ENCODE measurements around the gene CCL5.
A peak's percentile ranks its signal among the peaks of the same experiment; 100 is the strongest.
"Not testable (repeated sequence)": the region's sequence is repeated elsewhere in the genome, so short reads cannot be mapped to it uniquely, and the experiment has no call there.

Gene CCL5

DNA sequence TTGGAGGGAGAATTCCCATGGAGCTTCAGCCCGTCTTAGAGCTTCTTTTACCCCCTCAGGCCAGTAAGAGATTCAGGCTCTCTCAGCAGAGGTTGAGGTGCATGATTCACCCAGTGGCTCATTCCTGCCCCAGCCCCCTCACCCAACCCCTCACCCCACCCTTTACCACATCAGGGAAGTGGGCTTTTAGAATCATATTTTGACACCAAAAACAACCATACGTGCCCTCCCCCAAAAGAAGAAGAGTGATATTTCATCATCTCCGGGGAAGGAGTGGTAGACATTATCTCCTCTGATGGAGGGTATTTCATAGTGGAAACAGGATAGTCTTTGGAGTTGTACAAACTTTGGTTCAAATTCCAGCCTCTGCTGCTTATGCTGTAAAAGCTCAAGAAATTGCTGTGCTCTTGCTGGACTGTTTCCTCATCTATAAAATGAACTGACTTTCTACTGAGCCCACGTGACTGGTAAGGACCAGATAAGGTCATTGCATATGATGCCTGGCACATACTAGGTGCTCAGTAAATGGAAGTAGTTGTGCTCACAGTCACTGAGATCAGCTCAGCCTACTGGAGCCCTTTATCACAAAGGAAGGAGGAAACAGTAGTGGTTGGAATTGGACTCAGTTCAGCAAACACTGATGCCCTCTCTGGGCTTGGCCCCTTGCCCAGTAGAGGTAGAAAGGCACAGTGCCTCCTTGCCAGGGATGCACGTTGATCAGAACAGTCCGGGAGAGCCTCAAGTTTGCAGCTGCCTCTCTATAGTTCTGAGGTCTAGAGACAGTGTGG, 18.3 kb upstream of the CCL5 start:
- DNase-seq (ENCODE audit: low spot score) = peak; percentile 74

DNA sequence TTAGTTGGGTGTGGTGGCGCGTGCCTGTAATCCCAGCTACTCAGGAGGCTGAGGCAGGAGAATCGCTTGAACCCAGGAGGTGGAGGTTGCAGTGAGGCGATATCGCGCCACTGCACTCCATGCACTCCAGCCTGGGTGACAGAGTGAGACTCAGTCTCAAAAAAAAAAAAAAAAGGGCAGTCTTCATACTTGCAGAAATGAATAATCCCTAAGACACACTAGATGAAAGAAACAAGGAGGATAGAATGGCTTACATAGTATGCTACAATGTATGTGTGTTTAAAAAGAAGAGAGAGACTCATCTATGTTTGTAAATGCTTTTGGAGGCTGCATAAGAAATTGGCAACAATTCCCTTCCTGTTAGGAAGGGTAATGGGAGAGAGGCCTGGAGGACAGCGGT, 17.6 kb upstream of the CCL5 start:
- DNase-seq (ENCODE audit: low spot score) = not testable (repeated sequence)

DNA sequence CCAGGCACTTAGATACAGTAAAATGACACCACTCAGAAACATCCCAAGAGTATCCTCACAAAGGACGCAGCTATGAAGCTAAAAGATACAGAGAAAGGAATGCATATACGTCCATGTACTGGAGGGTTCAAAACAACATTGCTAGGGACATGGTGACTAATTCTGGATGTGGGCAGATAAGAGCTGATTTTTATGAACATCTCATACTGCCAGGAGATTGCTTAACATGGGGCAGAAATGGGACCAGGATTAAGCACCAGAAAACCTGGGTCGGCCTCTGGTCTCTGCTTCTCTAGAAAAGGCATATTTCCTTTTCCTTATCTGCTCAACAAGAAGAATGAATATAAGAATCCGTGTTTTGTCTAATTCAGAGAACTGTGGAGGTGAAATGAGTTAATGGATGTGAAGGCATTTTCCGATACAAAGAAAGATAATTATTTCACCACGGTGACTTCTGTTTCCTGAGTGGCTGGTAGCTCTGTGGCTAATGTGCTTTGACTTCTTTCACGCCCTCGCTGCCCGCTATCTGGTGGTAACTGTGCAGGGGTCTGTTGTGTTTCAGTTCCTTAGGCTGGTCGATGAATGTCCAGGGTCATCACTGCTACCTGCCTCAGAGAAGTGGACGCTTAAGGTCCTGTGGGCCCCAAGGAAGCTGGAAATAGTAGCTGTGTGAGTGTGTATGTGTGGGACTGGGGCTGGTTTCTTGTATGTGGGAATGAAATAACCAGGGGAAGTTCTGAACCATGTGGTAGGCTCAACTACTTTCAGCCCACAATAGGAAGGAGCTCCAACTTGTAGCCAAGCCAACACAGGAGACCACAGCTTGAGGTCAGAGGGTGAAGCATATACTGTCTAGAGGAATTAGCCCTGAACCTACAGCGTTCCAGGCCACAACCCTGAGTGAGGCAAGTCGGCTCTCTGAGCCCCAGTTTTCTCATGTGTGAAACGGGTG, 15.8 kb upstream of the CCL5 start:
- peak; percentile 64 for DNase-seq (ENCODE audit: low spot score)

DNA sequence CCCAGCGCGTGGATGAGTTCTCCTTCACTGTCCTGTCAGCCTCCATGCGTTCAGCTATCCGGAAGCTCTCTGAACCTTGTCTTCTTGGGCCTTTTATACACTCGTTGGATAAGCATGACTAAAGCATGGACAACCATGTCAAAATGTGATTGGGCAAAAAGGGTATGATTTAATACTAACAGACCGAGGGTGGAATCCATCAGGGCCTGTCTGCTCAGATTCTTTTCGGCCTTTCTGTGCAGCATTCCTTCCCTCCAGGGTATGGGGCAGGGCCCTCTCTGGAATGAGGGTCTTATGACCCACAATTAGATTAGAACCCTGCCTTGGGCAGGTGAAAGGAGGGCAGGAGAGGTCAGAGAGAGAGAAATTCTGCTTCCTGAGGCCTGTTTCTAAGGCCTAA, 14.0 kb upstream of the CCL5 start:
- DNase-seq (ENCODE audit: low spot score) = no peak

DNA sequence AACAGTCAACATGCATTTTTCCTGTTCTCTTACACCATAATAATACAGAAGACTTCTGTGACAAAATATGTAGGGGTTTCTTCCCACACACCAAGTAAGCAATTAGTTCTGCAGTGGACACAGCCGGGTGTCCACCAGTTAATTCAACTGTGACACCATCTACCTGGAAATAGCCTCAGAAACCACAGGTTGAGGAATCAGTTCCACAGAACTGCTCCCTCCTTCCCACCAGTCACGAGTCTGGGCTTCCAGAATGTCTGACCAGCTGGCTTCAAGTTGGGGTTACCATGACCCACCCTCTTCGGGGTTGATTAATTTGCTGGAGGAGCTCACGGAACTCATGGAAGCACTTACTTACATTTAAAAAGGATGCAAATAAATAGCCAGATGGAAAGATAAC, 13.6 kb upstream of the CCL5 start:
- DNase-seq (ENCODE audit: low spot score) = no peak

DNA sequence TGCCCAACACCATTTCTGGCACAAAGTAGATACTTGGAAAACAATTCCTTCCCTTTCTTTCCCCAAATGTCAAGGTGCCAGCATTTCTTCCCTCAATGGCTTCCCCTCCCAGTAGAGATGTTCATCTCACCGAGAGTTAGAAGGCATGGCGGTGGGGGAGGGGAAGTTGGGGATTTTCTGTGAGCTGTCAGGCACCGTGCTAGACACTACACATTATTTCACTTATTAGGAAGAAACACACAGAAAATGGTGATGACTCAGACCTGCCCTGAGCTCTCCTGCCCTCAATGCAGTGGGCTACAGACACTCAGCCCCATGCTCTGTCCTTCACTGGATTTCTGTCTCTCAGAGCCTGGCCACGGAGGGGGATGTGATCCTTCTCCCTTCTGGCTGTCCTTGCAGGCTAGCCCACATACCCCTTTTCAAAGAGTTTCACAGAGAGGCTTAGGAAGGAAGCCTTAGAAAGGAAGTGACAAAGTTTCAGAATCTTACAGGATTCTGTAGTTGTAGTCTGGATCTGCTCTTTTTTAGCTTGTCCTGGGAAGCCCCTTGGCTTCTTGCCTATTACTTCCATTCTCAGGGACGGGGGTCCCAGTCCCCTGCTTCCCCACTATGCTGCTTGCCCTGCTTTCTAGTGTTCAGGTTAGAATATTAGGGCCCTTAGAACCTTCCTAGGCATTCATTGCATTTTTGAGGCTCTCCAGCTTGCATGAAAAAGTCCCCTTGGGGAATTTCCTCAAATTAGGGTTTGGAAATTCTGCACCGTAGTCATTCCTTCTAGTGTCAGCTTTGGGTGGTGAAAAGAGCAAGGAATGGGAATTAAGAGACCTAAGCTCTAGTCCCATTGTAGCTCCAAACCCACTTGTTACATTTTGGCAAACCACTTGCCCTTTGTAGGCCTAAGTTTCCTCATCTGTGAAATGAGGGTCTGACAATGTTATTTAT, 12.2 kb upstream of the CCL5 start:
- peak; percentile 76 for DNase-seq (ENCODE audit: low spot score)

DNA sequence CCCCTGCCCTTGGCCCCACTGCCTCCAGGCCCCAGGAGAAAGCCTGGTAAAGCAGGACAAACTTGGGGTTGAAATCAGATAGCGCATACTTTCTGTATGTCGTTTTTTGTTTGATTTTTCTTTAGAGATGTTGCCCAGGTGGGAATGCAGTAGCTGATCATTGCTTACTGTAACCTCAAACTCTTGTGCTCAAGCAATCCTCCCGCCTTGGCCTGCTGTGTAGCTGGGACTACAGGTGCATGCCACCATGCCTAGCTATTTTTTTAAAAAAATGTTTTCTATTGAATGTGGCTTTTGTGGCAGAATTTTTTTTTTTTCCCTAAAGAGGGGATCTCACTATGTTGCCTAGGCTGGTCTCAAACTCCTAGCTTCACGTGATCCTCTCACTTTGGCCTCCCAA, 11.1 kb upstream of the CCL5 start:
- no peak for DNase-seq (ENCODE audit: low spot score)

DNA sequence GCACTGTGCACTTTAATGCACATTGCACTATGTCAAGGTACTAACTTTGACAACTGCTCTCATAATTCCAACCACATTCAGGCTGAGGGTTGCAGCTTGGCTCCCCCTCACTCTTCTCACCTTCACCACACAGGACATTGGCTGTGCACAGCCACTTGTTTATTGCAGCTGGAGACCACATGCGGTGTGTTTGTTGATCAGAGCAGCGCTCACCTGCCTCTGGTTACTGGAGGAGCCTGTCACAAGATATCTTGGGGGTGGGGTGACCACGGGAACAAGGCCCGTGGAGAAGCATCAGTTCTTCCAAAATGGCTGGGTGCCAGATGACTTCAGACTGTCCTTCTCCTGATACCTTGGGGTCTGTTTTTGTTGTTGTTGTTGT, 10.6 kb upstream of the CCL5 start:
- peak; percentile 76 for DNase-seq (ENCODE audit: low spot score)

DNA sequence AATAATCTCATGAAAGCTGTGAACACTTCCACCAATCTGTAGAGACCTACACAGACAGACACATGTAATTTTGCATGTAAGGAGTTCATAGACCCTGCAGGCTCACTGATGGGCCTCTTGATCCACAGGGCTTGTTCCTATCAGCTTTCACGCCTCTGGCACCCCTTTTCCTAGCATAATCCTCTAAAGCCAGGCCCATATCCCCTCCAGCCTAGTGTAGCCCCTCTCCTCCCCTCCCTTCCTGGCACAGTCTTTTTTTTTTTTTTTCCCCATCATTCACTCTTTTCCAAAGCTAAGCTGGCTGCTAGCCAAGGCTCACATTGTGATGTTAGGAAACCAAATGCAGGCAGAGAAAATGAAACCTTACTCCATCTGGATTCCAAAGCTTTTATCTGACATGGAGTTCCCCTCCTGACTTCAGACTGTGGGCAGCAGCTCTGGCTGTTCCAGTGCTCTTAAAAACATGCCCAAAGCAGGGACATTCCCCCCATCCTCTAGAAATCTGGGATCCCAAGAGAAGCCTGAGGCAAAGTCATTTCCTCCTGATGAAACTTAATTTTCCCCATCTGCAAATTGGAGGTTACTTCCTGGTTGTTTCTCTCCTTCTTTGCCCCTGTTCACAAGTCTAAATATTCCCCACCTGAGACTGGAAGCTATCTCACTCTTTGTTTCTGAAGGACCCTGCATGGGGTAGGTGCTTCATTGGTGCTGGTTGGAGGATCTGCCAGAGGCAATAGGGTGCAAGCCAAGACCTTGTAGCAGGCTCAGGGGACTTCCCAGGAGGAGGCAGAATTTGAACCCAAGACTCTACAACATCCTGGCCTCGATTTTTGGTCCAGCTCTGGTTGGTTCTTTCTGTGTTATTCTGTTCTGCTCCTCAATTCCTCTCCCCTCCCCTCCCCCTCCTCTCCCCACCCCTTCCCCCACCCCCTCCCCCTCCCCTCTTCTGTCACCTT, 9.9 kb upstream of the CCL5 start:
- DNase-seq (ENCODE audit: low spot score) = no peak

DNA sequence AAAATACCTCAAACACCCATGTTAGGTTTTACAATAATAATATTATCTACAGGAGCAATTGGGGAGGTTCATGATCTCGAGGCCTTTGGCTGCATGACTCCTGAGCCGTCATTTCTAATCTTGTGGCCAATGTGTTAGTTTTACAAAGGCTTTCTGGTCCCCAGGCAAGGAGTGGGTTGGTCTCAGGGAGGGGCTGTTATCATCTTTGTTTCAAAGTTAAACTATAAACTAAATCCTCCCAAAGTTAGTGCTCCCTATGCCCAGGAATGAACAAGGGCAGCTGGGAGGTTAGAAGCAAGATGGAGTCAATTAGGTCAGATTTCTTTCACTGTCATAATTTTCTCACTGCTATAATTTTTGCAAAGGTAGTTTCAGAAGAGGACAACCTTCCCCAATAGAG, 9.1 kb upstream of the CCL5 start:
- DNase-seq (ENCODE audit: low spot score) = peak; percentile 65

DNA sequence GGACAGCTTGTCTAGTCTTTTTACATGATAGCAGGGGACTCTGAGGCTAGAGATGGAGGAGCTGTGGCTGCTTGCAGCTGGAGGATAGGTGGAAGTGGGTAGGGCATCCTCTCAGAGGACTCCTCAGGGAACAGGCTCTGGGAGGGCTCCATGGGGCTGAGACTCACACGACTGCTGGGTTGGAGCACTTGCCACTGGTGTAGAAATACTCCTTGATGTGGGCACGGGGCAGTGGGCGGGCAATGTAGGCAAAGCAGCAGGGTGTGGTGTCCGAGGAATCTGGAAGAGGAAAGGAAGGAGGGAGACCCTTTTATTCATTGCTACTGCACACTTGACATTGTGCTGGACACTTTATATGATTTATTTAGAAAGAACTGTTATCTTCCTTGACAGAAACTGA, 1.8 kb downstream of the CCL5 start:
- DNase-seq (ENCODE audit: low spot score) = peak; percentile 25

DNA sequence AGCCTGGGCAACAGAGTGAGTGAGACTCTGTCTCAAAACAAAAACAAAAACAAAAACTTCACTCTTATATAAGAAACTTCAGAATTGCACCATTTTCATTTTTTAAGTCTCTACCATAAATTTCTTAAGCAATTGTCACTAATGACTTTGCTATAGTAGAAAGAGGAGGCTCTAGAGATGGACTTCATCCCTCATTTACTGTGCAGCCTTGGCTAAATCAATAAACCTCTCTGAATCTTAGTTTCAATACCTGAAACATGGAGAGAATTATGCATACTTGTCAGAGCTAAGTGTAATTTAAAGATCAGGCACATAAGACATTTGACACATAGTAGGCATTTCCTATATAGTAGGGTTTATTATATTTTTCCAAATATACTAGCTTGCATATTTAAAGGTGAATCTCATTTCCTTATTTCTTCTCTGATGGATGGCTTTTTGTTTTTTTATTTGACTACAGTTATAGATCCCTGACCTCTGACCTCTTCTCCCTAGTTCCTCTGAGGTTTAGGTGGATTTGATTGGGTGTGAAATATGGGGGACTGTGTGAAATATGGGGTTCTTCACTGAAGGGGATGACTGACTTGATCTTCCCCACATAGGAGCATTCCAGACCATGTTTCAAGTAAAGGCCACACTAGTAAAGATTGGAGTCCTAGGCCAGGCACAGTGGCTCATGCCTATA, 2.7 kb downstream of the CCL5 start:
- no peak for DNase-seq (ENCODE audit: low spot score)

DNA sequence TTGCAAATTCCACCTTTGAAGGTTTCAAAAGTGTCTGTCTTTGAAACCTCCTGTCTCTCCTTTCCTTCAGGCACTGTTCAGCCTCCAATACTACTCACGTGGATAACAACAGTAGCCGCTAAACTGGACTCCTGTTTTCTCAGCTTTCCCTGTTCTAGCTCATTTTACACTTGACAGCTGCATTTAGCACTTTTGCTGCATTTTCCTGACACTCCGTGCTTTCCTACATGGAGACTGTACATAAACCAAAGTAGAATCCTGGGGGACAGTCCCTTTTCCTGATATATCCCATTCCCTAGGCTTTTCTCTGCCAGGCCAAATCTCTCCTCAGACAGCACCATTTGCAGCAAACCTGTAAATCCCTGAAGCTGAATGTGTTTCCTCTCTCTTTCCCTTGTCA, 3.6 kb downstream of the CCL5 start:
- DNase-seq (ENCODE audit: low spot score) = no peak

DNA sequence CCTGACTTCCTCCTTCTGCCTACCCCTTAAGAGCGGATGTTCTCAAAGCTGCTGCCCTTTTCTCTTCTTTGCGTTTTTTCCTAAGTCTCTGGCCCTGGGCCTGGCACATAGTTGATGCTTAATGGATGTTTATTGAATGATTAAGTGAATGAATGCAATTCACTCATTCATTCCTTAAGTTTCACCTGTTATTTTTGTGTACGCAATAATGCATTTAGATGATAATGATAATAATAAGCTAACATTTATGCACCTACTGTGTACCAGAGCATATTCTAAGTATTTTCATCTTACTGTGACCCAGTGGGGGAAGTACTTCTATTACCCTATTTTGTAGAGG, 4.4 kb downstream of the CCL5 start:
- no peak for DNase-seq (ENCODE audit: low spot score)

DNA sequence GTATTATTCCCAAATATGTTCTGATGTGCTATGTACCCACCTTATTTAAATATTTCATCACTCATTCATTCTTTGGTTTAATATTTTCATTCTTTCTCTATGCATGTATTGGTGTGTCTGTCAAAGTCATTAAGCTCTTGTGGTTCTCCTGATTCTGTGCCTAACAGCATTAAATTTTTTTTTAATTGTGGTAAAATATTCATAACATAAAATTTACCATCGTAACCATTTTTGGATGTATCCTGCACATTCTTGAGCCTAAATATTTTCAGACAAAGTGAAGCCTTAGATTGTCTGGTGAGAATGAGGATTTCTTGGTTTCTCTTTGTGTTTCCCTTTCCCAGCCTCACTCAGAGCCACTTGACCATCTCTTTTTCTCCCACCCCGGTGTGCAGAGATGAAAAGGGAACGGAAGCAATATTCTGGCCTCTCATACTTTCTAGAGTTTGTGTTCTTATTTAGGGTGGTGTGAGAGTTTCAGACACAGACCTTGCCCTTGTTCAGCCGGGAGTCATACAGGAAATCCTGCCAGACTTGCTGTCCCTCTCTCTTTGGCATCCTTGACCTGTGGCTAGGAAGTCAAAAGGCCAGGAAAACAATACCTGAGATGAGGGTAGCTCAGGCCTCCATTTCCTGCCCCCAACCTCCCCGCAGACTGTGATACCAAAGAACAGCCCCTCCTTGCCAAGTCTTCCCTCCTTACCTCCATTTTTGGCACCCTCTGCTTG, 4.9 kb downstream of the CCL5 start:
- peak; percentile 35 for DNase-seq (ENCODE audit: low spot score)

DNA sequence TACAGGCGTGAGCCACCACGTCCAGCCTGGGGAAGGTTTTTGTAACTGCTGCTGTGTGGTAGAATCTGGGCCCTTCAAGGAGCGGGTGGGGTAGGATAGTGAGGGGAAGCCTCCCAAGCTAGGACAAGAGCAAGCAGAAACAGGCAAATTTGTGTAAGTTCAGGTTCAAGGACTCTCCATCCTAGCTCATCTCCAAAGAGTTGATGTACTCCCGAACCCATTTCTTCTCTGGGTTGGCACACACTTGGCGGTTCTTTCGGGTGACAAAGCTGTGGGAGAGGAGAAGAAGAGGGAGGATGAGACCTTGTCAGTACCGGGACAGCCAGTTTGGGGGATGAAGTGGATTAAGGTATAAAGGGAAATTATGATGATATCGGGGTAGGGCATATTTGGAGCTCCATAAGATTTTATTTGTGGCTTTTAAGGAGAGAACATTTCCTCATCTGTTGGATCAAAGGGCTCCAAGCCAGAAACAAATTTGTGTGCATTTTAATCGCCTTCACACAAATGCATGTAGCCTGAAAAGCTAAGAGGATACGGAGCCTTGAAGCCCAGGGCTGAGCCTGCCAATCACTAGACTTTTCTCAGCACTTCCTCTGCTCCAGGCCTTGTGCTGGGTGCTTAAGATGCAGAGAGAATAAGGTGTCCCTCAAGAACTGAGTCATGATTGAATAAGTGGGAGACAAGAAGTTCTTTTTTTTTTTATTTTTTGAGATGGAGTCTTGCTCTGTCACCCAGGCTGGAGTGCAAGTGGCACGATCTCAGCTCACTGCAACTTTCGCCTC, 7.8 kb downstream of the CCL5 start:
- no peak for DNase-seq (ENCODE audit: low spot score)

DNA sequence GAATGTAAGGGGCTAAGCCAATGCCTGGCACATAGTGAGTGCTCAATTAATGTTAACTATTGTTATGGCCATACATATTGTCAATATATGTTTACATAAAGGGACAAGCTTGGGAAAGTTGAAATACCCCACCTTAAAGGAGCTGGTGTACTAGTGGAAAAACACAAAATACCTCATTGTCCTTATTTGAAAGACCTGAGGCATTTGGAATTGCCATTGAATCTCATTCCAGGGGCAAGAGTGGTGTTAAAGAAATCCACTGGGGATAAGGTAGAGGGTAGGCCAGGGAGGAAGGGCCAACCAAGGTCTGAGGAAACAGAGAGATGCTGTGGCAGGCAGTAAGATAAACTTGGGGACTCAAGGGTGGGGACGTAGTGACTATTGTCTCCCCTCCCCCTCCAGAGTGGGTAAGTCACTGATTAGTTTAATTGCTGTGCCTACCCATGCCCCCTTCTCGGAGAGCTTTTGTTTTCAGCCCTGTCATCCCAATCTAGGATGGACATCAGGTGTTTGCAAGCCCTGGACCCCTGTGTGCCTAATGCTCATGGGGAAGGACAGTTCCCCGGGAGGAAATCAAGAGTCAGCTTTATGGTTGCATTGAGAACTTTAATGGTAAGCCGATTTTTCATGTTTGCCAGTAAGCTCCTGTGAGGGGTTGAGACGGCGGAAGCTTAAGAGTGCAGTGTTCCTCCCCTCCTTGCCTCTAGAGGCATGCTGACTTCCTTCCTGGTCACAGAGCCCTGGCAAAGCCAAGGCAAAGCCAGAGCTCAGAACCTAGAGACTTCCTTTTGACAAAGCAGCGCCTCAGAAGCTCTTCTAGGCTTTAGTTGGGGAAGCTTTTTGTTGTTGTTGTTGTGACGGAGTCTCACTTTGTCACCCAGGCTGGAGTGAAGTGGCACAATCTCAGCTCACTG, 9.0 kb downstream of the CCL5 start:
- DNase-seq (ENCODE audit: low spot score) = peak; percentile 33

DNA sequence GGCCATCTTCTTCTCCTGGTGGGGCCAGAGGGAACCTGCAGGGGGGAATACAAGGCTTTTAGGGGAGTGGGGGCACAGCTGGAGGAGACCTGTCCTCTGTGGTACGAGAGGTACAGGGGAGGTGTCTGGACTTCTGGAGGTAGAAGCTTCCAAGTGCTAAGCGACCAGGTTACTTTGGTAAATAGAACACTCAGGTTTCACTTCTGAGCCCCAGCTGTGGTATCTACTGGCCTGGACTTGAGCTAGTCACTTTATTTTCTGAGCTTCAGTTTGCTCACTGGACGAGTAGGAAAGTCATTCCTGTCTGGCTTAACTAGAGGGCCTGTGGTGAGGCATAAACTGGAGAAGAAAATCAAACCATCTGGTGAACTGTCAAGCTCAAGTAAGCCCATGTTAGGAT, 11.4 kb downstream of the CCL5 start, which contains the start of gene HEATR9:
HEATR9 (minus strand) TSS at position 155 of the 400 bp plus-strand sequence; CDS start at position 6, 149 bp downstream.
- DNase-seq (ENCODE audit: low spot score) = no peak
